Vagina (tissue), 2 donors: ENCODE measurements around the gene PANK1.

ENCODE experiments used
- CTCF ChIP-seq, 3 experiments: fragments of 450-650 bp in 2 of 3; fragments of 200-600 bp in 1 of 3; sonication (generic) in 1 of 3; IDR thresholded peaks; one replicate each; pipeline ENCODE4 v1.5.1; 2017 to 2019; ENCODE audit warnings: antibody characterized with exemption in 3 of 3, mild to moderate bottlenecking in 2 of 3, moderate library complexity in 2 of 3
- POLR2AphosphoS5 ChIP-seq, 2 donors: sonication (generic); formaldehyde crosslinking; IDR thresholded peaks; one replicate each; pipeline ENCODE4 v1.9.0; 2017; ENCODE audit warnings: antibody characterized with exemption in 2 of 2, mild to moderate bottlenecking in 2 of 2, low read depth in 1 of 2; ENCODE audit not compliant: insufficient read depth in 1 of 2

DNA sequence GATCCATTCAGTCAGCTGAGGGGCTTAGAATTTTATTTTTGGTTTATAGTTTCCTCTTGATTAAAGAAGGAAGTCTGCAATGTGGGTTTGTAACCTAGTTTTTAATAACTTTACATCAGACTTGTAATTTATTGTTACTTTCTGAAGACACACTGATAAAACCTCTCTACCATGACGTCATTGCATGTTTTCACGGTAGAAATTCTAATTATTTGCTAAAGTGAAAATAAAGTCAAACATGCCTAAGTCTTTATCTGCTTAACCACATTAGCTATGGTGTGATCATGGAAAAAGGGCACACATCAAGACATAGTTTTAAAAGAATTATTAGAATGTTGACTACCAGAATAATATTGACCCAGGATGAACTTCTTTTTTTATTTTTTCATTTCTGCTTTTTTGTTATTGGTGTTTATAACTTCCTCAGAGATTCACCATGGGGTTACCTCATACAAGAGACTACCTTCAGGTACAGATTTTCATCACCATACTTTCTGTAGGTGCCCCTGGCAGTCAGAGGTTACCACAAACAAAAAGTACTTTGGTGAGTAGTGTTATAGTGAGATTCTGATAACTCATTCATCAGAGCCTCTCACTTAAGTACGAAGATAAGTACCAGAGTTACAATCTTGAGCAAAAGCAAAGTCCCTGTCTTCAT, 7.0 kb upstream of the PANK1 start:
- TF ChIP-seq CTCF (IDR thresholded peaks at IDR 0.05) (no peak), POLR2AphosphoS5 (IDR thresholded peaks at IDR 0.05; ENCODE audit: insufficient read depth in 1 of 2, low read depth in 1 of 2) (no peak)
